ENCODE results near the gene NREP. TPM values are rescaled to one million over a fixed set of nuclear protein-coding genes. Genes with fewer than 3 reads are reported as not detected.

Gene NREP
- total and polyA plus RNA-seq, 4 donors, result 3.0 to 82.7 (median 9.8) TPM

GRCh38 chr5:111757355-111758283 is 625 bp upstream of the NREP start:
- H3K36me3 ChIP-seq (ENCODE audit: control insufficient read depth in 4 of 4, insufficient read depth in 3 of 4, low read depth in 1 of 4, low read length in 3 of 4), result no peaks in the 10 kb centered on the region
- peak overlapping the region; percentile 43 to 89 for H3K9ac ChIP-seq (ENCODE audit: low read depth in 1 of 2, low read length in 2 of 2)
- peak overlapping the region; percentile 92 to 94 for H3K27ac ChIP-seq (ENCODE audit: low read depth in 1 of 2, low read length in 2 of 2)
- no peaks in the 10 kb centered on the region for H3K9me3 ChIP-seq (ENCODE audit: control insufficient read depth in 4 of 4, low read length in 3 of 4)
- TF ChIP-seq SP1 (IDR thresholded peaks at IDR 0.05) (peak; percentile 35), RAD21 (IDR thresholded peaks at IDR 0.05) (peak in 1 of 2 donors; percentile 46), GABPA (IDR thresholded peaks at IDR 0.05 in 1 of 2, conservative IDR thresholded peaks at IDR 0.05 in 1 of 2) (no peak), EGR1 (IDR thresholded peaks at IDR 0.05; ENCODE audit: low read depth in 2 of 2) (no peak), TAF1 (conservative IDR thresholded peaks at IDR 0.05) (no peak), ATF3 (IDR thresholded peaks at IDR 0.05) (no peak), NR2F2 (IDR thresholded peaks at IDR 0.05) (no peak), MAX (IDR thresholded peaks at IDR 0.05) (no peak), HNF4A (conservative IDR thresholded peaks at IDR 0.05) (peak in 1 of 2 donors; percentile 9), RXRA (IDR thresholded peaks at IDR 0.05) (peak in 1 of 2 donors; percentile 12), REST (IDR thresholded peaks at IDR 0.05) (peak; percentile 15), CTCF (IDR thresholded peaks at IDR 0.05; ENCODE audit: low read depth, low read length, missing input control) (peak; percentile 48), YY1 (IDR thresholded peaks at IDR 0.05) (peak; percentile 85), ZBTB33 (IDR thresholded peaks at IDR 0.05) (no peak), FOXA2 (IDR thresholded peaks at IDR 0.05) (no peak), JUND (IDR thresholded peaks at IDR 0.05) (no peak), HNF4G (IDR thresholded peaks at IDR 0.05) (no peak), FOXA1 (IDR thresholded peaks at IDR 0.05) (no peak)
- H3K27me3 ChIP-seq (ENCODE audit: control insufficient read depth in 4 of 4, insufficient read depth in 4 of 4, low read length in 3 of 4), result no peaks in the 10 kb centered on the region
- WGBS, result under 1% methylated on average over 98 of the region's 98 CpGs
- peak; percentile 82 for DNase-seq (ENCODE audit: low spot score)
- H3K4me3 ChIP-seq (ENCODE audit: low read depth in 1 of 3, low read length in 3 of 3), result peak overlapping the region; percentile 74 to 86 (median 79)
- H3K4me1 ChIP-seq (ENCODE audit: control insufficient read depth in 4 of 4, insufficient read depth in 4 of 4, low read length in 3 of 4), result peaks cover 0 to 20% (median 8%) of the 10 kb centered on the region in 4 donors

Data from liver (tissue), 9 donors.